Measurements from ENCODE around the gene FAM171A1.

FAM171A1 gene

GRCh38 chr10:15225511-15225910 is 145.6 kb downstream of the FAM171A1 start:
- in situ Hi-C loops (cut with HindIII; ENCODE audit: low sequenced_read_pairs): no loop called here
- no peak for TF ChIP-seq CTCF (IDR thresholded peaks at IDR 0.05; ENCODE audit: low read depth, low read length, missing control alignments)
- no peak for DNase-seq (ENCODE audit: low read depth)
- H3K4me3 ChIP-seq (ENCODE audit: low read depth, low read length): no peak overlapping the region

GRCh38 chr10:15224948-15225347 is 146.1 kb downstream of the FAM171A1 start:
- no peak for TF ChIP-seq CTCF (IDR thresholded peaks at IDR 0.05; ENCODE audit: low read depth, low read length, missing control alignments)
- no peak overlapping the region for H3K4me3 ChIP-seq (ENCODE audit: low read depth, low read length)
- DNase-seq (ENCODE audit: low read depth): no peak
- in situ Hi-C loops (cut with HindIII; ENCODE audit: low sequenced_read_pairs): no loop called here

GRCh38 chr10:15223174-15223573 is 147.9 kb downstream of the FAM171A1 start:
- DNase-seq (ENCODE audit: low read depth): peak; percentile 79
- in situ Hi-C loops (cut with HindIII; ENCODE audit: low sequenced_read_pairs): no loop called here
- no peak for TF ChIP-seq CTCF (IDR thresholded peaks at IDR 0.05; ENCODE audit: low read depth, low read length, missing control alignments)
- H3K4me3 ChIP-seq (ENCODE audit: low read depth, low read length): no peak overlapping the region

- in situ Hi-C loops (cut with HindIII; ENCODE audit: low sequenced_read_pairs): no loop called here
- no peak for DNase-seq (ENCODE audit: low read depth)
- TF ChIP-seq CTCF (IDR thresholded peaks at IDR 0.05; ENCODE audit: low read depth, low read length, missing control alignments): no peak
- H3K4me3 ChIP-seq (ENCODE audit: low read depth, low read length): no peak overlapping the region
Measured at GRCh38 chr10:15222511-15222910, 148.6 kb downstream of the FAM171A1 start.

GRCh38 chr10:15220445-15220844 is 150.6 kb downstream of the FAM171A1 start:
- TF ChIP-seq CTCF (IDR thresholded peaks at IDR 0.05; ENCODE audit: low read depth, low read length, missing control alignments): no peak
- no peak overlapping the region for H3K4me3 ChIP-seq (ENCODE audit: low read depth, low read length)
- in situ Hi-C loops (cut with HindIII; ENCODE audit: low sequenced_read_pairs): no loop called here
- no peak for DNase-seq (ENCODE audit: low read depth)

GRCh38 chr10:15216700-15217099 is 154.4 kb downstream of the FAM171A1 start:
- no peak for DNase-seq (ENCODE audit: low read depth)
- H3K4me3 ChIP-seq (ENCODE audit: low read depth, low read length): no peak overlapping the region
- in situ Hi-C loops (cut with HindIII; ENCODE audit: low sequenced_read_pairs): no loop called here
- no peak for TF ChIP-seq CTCF (IDR thresholded peaks at IDR 0.05; ENCODE audit: low read depth, low read length, missing control alignments)

GRCh38 chr10:15214237-15214636 is 156.9 kb downstream of the FAM171A1 start:
- no peak for DNase-seq (ENCODE audit: low read depth)
- no peak overlapping the region for H3K4me3 ChIP-seq (ENCODE audit: low read depth, low read length)
- in situ Hi-C loops (cut with HindIII; ENCODE audit: low sequenced_read_pairs): no loop called here
- TF ChIP-seq CTCF (IDR thresholded peaks at IDR 0.05; ENCODE audit: low read depth, low read length, missing control alignments): no peak

Measured in astrocyte of the cerebellum (primary cell).